ENCODE results near the gene GLOD5. TPM values are rescaled to one million over a fixed set of nuclear protein-coding genes. Genes with fewer than 3 reads are reported as not detected.

GLOD5 gene
- total RNA-seq, 1 donor from 2014 or later: not detected

- Mint-ChIP-seq H3K4me3 (ENCODE audit: unreplicated experiment) (no peak overlapping the region), H3K4me1 (ENCODE audit: low read depth, unreplicated experiment) (no peaks in the 10 kb centered on the region), H3K9me3 (ENCODE audit: unreplicated experiment) (peaks cover 2% of the 10 kb centered on the region), H3K27me3 (ENCODE audit: unreplicated experiment) (no peaks in the 10 kb centered on the region), H3K36me3 (ENCODE audit: unreplicated experiment) (no peaks in the 10 kb centered on the region), H3K27ac (ENCODE audit: unreplicated experiment) (no peak overlapping the region)
- no peak for DNase-seq
- TF ChIP-seq CTCF (IDR thresholded peaks at IDR 0.05; ENCODE audit: partially characterized antibody, unreplicated experiment): no peak
These were observed 32.9 kb upstream of the GLOD5 start for GRCh38 chrX:48728653-48729052.

- peaks cover 4% of the 10 kb centered on the region for H3K9me3 Mint-ChIP-seq (ENCODE audit: unreplicated experiment)
- TF ChIP-seq CTCF (IDR thresholded peaks at IDR 0.05; ENCODE audit: partially characterized antibody, unreplicated experiment): no peak
- H3K27me3 Mint-ChIP-seq (ENCODE audit: unreplicated experiment): peaks cover 5% of the 10 kb centered on the region
- H3K4me3 Mint-ChIP-seq (ENCODE audit: unreplicated experiment): peak overlapping the region; percentile 97
- peak overlapping the region; percentile 100 for H3K27ac Mint-ChIP-seq (ENCODE audit: unreplicated experiment)
- no peak for DNase-seq
- H3K36me3 Mint-ChIP-seq (ENCODE audit: unreplicated experiment): no peaks in the 10 kb centered on the region
- peaks cover 12% of the 10 kb centered on the region for H3K4me1 Mint-ChIP-seq (ENCODE audit: low read depth, unreplicated experiment)
These were observed 25.2 kb upstream of the GLOD5 start for GRCh38 chrX:48736303-48736702.

- peaks cover 4% of the 10 kb centered on the region for H3K9me3 Mint-ChIP-seq (ENCODE audit: unreplicated experiment)
- DNase-seq: no peak
- H3K36me3 Mint-ChIP-seq (ENCODE audit: unreplicated experiment): no peaks in the 10 kb centered on the region
- peaks cover 12% of the 10 kb centered on the region for H3K4me1 Mint-ChIP-seq (ENCODE audit: low read depth, unreplicated experiment)
- peaks cover 5% of the 10 kb centered on the region for H3K27me3 Mint-ChIP-seq (ENCODE audit: unreplicated experiment)
- peak overlapping the region; percentile 100 for H3K27ac Mint-ChIP-seq (ENCODE audit: unreplicated experiment)
- H3K4me3 Mint-ChIP-seq (ENCODE audit: unreplicated experiment): peak overlapping the region; percentile 97
- no peak for TF ChIP-seq CTCF (IDR thresholded peaks at IDR 0.05; ENCODE audit: partially characterized antibody, unreplicated experiment)
These were observed 24.7 kb upstream of the GLOD5 start for GRCh38 chrX:48736878-48737212.

- H3K4me1 Mint-ChIP-seq (ENCODE audit: low read depth, unreplicated experiment): peaks cover 12% of the 10 kb centered on the region
- H3K4me3 Mint-ChIP-seq (ENCODE audit: unreplicated experiment): peak overlapping the region; percentile 97
- DNase-seq: peak; percentile 84
- H3K9me3 Mint-ChIP-seq (ENCODE audit: unreplicated experiment): peaks cover 4% of the 10 kb centered on the region
- H3K36me3 Mint-ChIP-seq (ENCODE audit: unreplicated experiment): no peaks in the 10 kb centered on the region
- peak overlapping the region; percentile 100 for H3K27ac Mint-ChIP-seq (ENCODE audit: unreplicated experiment)
- no peak for TF ChIP-seq CTCF (IDR thresholded peaks at IDR 0.05; ENCODE audit: partially characterized antibody, unreplicated experiment)
- peaks cover 5% of the 10 kb centered on the region for H3K27me3 Mint-ChIP-seq (ENCODE audit: unreplicated experiment)
These were observed 24.2 kb upstream of the GLOD5 start for GRCh38 chrX:48737213-48737938.

- peaks cover 12% of the 10 kb centered on the region for H3K4me1 Mint-ChIP-seq (ENCODE audit: low read depth, unreplicated experiment)
These were observed 23.6 kb upstream of the GLOD5 start for GRCh38 chrX:48737940-48738339.

More at GRCh38 chrX:48737940-48738339, 23.6 kb upstream of the GLOD5 start:
- DNase-seq: no peak
- TF ChIP-seq CTCF (IDR thresholded peaks at IDR 0.05; ENCODE audit: partially characterized antibody, unreplicated experiment): no peak
- Mint-ChIP-seq H3K9me3 (ENCODE audit: unreplicated experiment) (peaks cover 4% of the 10 kb centered on the region), H3K27ac (ENCODE audit: unreplicated experiment) (peak overlapping the region; percentile 100), H3K27me3 (ENCODE audit: unreplicated experiment) (peaks cover 5% of the 10 kb centered on the region), H3K4me3 (ENCODE audit: unreplicated experiment) (peak overlapping the region; percentile 97), H3K36me3 (ENCODE audit: unreplicated experiment) (no peaks in the 10 kb centered on the region)
